ENCODE results near the gene RUFY3.

The RUFY3 gene

DNA sequence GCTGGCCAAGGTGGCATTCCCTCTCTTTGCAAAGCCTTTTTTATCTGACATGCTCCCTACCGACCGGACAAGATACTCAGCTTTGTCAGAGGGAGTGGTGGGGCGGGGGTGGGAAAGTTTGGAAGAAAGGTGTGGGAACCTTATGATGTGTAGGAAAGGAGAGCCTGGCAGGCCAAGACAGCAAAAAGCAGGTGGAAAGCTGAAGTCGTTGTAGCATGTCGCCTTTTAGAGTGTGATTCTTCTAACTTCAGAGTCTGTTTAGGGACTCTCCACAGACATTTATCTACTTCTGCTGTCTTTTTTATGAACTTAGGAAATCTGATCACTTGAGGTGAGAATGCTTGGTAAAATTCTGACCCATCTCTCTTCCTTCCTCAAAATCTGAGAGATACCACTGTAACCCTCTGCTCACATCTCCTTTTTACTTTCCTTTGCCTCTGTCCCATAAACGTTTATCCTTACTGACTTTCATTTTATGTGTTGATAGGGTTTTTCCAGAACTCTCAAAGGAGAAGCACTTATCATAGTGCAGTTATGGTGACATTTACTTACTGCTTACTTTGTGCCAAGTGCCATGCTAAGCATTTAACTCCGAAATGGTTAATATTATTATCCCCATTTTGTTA, 8.2 kb upstream of the RUFY3 start:
- TF ChIP-seq, protein P1, sequence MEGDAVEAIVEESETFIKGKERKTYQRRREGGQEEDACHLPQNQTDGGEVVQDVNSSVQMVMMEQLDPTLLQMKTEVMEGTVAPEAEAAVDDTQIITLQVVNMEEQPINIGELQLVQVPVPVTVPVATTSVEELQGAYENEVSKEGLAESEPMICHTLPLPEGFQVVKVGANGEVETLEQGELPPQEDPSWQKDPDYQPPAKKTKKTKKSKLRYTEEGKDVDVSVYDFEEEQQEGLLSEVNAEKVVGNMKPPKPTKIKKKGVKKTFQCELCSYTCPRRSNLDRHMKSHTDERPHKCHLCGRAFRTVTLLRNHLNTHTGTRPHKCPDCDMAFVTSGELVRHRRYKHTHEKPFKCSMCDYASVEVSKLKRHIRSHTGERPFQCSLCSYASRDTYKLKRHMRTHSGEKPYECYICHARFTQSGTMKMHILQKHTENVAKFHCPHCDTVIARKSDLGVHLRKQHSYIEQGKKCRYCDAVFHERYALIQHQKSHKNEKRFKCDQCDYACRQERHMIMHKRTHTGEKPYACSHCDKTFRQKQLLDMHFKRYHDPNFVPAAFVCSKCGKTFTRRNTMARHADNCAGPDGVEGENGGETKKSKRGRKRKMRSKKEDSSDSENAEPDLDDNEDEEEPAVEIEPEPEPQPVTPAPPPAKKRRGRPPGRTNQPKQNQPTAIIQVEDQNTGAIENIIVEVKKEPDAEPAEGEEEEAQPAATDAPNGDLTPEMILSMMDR (IDR thresholded peaks at IDR 0.05; ENCODE audit: insufficient read depth, missing control alignments) = no peak
- no peak for DNase-seq (ENCODE audit: insufficient read length, low spot score)
- FAIRE-seq = no peak

DNA sequence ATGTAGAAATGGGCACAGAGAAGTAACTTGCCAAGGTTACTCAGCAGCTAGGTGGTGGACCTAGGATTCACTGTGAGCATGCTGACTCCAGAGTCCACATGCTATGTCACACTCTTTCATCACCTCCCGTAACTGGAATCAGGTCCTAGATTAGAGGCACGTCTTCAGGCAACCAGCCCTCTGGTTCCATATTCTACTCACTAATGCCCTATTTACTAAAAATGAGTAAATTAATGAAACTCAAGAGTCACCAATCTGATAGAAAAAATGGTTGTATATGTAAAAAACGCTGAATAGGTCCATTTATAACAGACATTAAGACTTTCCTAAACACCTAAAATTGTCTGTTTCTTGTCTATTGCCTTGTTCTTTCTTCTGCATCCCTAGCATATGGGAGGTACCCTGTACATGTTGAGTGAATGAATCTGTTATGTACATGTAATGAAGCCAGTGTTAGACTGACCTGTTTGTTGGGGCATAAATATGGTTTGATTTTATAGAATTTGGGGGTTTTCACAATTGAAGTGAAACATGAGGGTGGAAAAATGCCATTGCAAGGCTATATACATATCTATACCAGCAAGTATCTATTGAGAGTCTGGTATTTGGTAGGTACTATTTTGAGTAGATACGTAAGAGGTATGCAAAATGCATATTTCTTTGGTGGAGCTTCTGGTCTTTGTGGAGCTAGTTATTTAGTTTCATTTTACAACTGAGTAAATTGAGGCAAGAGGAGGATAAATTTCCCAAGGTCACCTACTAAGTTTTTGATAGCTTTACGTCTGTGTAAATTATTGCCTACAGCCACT, 7.5 kb upstream of the RUFY3 start:
- FAIRE-seq (no peak), DNase-seq (ENCODE audit: insufficient read length, low spot score) (no peak)
- TF ChIP-seq, protein P1 (IDR thresholded peaks at IDR 0.05; ENCODE audit: insufficient read depth, missing control alignments) = no peak

DNA sequence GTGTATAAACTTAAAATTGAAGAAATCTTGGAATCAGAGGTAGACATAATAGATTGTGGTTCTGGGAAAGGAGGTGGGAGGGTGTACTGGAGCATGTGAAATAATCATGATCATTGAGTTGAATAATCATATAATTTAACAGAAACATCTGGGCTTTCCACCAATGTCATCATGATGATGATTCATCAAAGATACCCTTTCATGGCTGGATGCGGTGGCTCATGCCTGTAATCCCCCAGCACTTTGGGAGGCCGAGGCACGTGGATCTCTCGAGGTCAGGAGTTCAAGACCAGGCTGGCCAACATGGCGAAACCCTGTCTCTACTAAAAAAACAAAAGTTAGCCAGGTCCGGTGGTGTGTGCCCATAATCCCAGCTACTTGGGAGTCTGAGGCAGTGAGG, 6.7 kb upstream of the RUFY3 start:
- DNase-seq (ENCODE audit: insufficient read length, low spot score) (no peak), FAIRE-seq (no peak)
- TF ChIP-seq, protein P1 (IDR thresholded peaks at IDR 0.05; ENCODE audit: insufficient read depth, missing control alignments) = no peak

DNA sequence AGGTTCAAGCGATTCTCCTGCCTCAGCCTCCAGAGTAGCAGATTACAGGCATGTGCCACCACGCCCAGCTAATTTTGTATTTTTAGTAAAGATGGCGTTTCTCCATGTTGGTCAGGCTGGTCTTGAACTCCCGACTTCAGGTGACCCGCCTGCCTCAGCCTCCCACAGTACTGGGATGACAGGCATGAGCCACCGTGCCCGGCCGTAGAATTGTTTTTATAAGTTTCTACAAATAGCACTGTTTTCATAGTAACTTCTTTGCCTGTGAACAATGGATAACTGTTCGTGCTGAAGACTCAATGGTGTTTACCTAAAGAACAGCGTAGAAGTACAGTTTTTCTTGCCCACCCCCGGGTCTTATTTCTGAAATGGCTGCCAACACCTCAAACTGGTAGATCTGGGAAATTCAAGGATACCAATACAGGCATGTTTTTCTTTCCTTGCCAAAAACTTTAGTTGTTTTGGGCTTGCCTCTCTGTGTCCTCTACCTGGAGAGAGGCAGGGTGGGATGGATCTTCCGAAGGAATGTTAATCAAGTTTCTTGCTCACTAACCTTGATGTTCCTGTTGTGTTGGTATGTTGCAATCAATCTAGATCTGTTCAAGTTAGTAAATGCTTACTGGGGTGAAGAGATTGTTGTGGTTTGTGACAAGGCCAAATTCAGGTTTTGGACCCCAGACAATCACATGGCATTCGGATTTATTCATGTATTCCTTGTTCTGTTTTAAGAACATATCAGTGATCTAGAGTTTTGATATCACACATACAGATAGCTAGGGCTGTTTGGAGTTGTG, 2.8 kb upstream of the RUFY3 start:
- DNase-seq (ENCODE audit: insufficient read length, low spot score) (no peak), FAIRE-seq (no peak)
- TF ChIP-seq, protein P1 (IDR thresholded peaks at IDR 0.05; ENCODE audit: insufficient read depth, missing control alignments) = no peak

DNA sequence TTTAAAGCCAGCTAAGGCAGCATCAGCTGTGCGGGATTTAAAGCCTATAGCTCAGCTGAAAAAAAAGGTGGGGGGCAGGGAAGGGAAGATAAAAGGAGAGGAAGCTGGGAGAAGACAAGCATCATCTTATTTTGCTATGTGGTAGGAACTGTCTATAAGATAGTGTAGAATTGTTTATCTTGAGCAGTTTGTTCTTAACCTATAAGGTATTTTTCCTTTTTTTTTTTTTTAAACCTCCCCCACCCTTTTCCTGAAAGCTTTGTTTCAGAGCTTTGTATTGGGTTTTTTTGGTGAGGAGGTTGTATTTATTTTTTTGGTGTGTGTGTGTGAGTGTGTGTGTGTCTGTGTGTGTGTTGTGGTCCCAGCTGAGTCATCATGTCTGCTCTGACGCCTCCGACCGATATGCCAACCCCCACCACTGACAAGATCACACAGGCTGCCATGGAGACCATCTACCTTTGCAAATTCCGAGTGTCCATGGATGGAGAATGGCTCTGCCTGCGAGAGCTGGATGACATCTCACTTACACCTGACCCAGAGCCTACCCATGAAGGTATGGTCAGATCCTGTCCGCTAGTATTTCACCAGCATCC, 531 bp downstream of the RUFY3 start:
- no peak for DNase-seq (ENCODE audit: insufficient read length, low spot score)

DNA sequence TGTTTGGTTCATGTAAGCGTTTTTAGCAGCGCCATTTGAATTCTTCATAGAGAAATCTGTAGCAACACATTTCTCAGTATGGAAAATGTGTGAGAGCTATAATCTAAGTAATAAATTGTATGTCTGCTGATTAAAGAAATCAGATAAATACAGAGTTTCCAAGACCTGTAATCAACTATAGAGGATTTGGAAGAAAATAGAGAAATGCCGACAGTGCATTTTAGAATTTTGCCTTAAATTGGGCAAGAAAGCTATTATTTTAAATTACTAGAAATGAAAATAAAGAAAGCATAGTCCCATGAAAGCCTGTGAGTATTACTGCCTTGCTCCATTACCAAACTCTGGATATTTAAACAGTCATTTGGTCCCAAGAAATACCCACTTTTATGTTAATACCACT, 2.7 kb downstream of the RUFY3 start:
- no peak for FAIRE-seq
- TF ChIP-seq, protein P1 (IDR thresholded peaks at IDR 0.05; ENCODE audit: insufficient read depth, missing control alignments) = no peak

More for the DNA sequence above, 531 bp downstream of the RUFY3 start:
- TF ChIP-seq, protein P1 (IDR thresholded peaks at IDR 0.05; ENCODE audit: insufficient read depth, missing control alignments) = no peak
- no peak for FAIRE-seq

More for the DNA sequence above, 2.7 kb downstream of the RUFY3 start:
- no peak for DNase-seq (ENCODE audit: insufficient read length, low spot score)

All from D721Med (cell line).